DND-41 (cell line): ENCODE data around the gene MYG1.

Experiments
- CTCF ChIP-seq: IDR thresholded peaks from 2 replicates; pipeline ENCODE4 v1.5.1; 2012; ENCODE audit warnings: borderline replicate concordance, low read length, moderate library complexity, mild to moderate bottlenecking; ENCODE audit not compliant: poor library complexity, severe bottlenecking; ENCODE audit errors: extremely low read depth
- EZH2 ChIP-seq: IDR thresholded peaks from 3 replicates; pipeline ENCODE4 v1.6.1; 2012; ENCODE audit warnings: borderline replicate concordance, low read depth, mild to moderate bottlenecking, moderate library complexity, low read length, inconsistent platforms; ENCODE audit not compliant: severe bottlenecking

DNA sequence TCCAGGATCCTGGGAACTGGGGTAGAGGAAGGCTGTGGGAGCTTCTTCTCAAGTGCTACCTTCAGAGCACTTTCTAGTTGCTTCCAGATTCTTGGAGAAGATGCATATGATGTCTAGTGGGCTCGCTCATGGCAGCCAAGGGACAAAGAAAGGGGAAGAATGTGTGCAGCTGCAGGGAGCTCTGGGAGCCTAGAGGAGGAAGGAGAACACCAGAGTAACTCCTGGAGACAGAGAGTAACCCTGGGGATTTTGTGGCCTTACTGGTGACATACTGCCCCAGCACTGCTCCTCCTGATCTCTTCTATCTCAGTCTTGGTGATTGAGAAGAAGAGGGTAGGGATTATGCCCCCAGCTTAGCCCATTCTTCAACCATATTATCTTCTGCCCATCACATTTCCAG lies 47.0 kb downstream of the MYG1 start:
- TF ChIP-seq CTCF (no peak), EZH2 (no peak)
